B cell (primary cell): ENCODE data around the gene AGL. TPM values are rescaled to one million over a fixed set of nuclear protein-coding genes. Genes with fewer than 3 reads are reported as not detected.

Experiments
- ATAC-seq: fragments of 200-7000 bp; cut with Tn5 transposase; one replicate; pipeline ENCODE4 v1.10.0; 2021; ENCODE audit warnings: low read depth, mild to moderate bottlenecking, moderate number of reproducible peaks, moderate library complexity
- CTCF ChIA-PET: fragments of 350-600 bp; sonication (Branson Sonifier 250); formaldehyde crosslinking; loops from one replicate; lab custom pipeline; 2021; ENCODE audit warnings: antibody characterized with exemption, inconsistent platforms; lab: Charles Lee
- POLR2A ChIA-PET: fragments of 350-600 bp; sonication (Branson Sonifier 250); formaldehyde crosslinking; loops from one replicate; lab custom pipeline; 2021; ENCODE audit warnings: antibody characterized with exemption; lab: Charles Lee
- DNase-seq: peaks from one replicate; pipeline ENCODE4 v3.0.0; 2013
- H2AFZ ChIP-seq: 2 replicates; pipeline ENCODE4 v1.6.1; 2012; ENCODE audit warnings: mild to moderate bottlenecking, low read depth, low read length; ENCODE audit not compliant: insufficient read depth, poor library complexity, severe bottlenecking
- H3K27ac ChIP-seq, 2 donors: 1 replicate in 1 of 2; 2 replicates in 1 of 2; pipeline ENCODE4 v1.5.1; 2012 to 2013; ENCODE audit warnings: low read length in 2 of 2, mild to moderate bottlenecking in 2 of 2, moderate library complexity in 1 of 2
- H3K27me3 ChIP-seq, 4 experiments: fragments of 200-600 bp in 1 of 4; sonication (generic) in 1 of 4; replicated peaks in 1 of 4; 1 replicate in 2 of 4; 2 replicates in 2 of 4; pipeline versions ENCODE4 v1.6.1 to v1.7.0; 2013 to 2016; ENCODE audit warnings: low read length in 3 of 4, mild to moderate bottlenecking in 2 of 4, mixed read lengths in 1 of 4, moderate library complexity in 1 of 4; ENCODE audit not compliant: insufficient read depth in 4 of 4, control insufficient read depth in 3 of 4; ENCODE audit errors: control extremely low read depth in 1 of 4
- H3K36me3 ChIP-seq, 2 experiments: replicated peaks in 1 of 2; 1 replicate in 1 of 2; 2 replicates in 1 of 2; pipeline versions ENCODE4 v1.6.1 to v1.7.1; 2013; ENCODE audit warnings: low read length in 1 of 2; ENCODE audit not compliant: insufficient read depth in 2 of 2, control insufficient read depth in 1 of 2; ENCODE audit errors: control extremely low read depth in 1 of 2, extremely low read depth in 1 of 2
- H3K4me1 ChIP-seq, 2 donors: fragments of 200-600 bp in 1 of 2; sonication (generic) in 1 of 2; 1 replicate in 1 of 2; 2 replicates in 1 of 2; pipeline versions ENCODE4 v1.5.1 to v1.6.1; 2013 to 2017; ENCODE audit warnings: low read length in 2 of 2; ENCODE audit not compliant: control insufficient read depth in 2 of 2, insufficient read depth in 2 of 2
- H3K4me2 ChIP-seq: replicated peaks from 2 replicates; pipeline ENCODE3; 2012; ENCODE audit warnings: mild to moderate bottlenecking, low read depth, low read length; ENCODE audit not compliant: poor library complexity, severe bottlenecking
- H3K4me3 ChIP-seq, 5 experiments: fragments of 200-600 bp in 1 of 5; sonication (generic) in 1 of 5; 1 replicate in 3 of 5; 2 replicates in 2 of 5; pipeline versions ENCODE4 v1.5.1 to v1.7.0; 2011 to 2016; ENCODE audit warnings: low read length in 4 of 5, mild to moderate bottlenecking in 4 of 5, low read depth in 2 of 5, control low read depth in 1 of 5, moderate library complexity in 1 of 5; ENCODE audit not compliant: insufficient read depth in 1 of 5; ENCODE audit errors: control extremely low read depth in 1 of 5, extremely low read depth in 1 of 5
- H3K79me2 ChIP-seq: fragments of 200-600 bp; sonication (generic); one replicate; pipeline ENCODE4 v1.6.0; 2016; ENCODE audit warnings: low read length; ENCODE audit not compliant: control insufficient read depth, insufficient read depth
- H3K9ac ChIP-seq: fragments of 200-600 bp; sonication (generic); 2 replicates; pipeline ENCODE4 v1.6.1; 2017; ENCODE audit warnings: mild to moderate bottlenecking, low read length, moderate library complexity
- H3K9me3 ChIP-seq, 3 donors: one replicate each; pipeline versions ENCODE4 v1.6.1 to v1.7.1; 2013; ENCODE audit warnings: low read length in 2 of 3; ENCODE audit not compliant: control insufficient read depth in 2 of 3, insufficient read depth in 1 of 3; ENCODE audit errors: control extremely low read depth in 1 of 3
- H4K20me1 ChIP-seq: 2 replicates; pipeline ENCODE4 v1.6.0; 2012; ENCODE audit warnings: mild to moderate bottlenecking, low read length; ENCODE audit not compliant: insufficient read depth, control insufficient read depth, poor library complexity, severe bottlenecking
- H3K27ac Mint-ChIP-seq: one replicate; pipeline ENCODE4 v1.8.0; 2021; ENCODE audit warnings: mixed read lengths
- H3K27me3 Mint-ChIP-seq: one replicate; pipeline ENCODE4 v1.8.0; 2021; ENCODE audit warnings: mixed read lengths
- H3K4me1 Mint-ChIP-seq: one replicate; pipeline ENCODE4 v1.8.0; 2021; ENCODE audit warnings: mixed read lengths
- H3K4me3 Mint-ChIP-seq: one replicate; pipeline ENCODE4 v1.8.0; 2021; ENCODE audit warnings: mixed read lengths
- H3K9me3 Mint-ChIP-seq: one replicate; pipeline ENCODE4 v1.8.0; 2022; ENCODE audit warnings: mixed read lengths; ENCODE audit not compliant: insufficient read depth
- CTCF ChIP-seq: fragments of 200-600 bp; IDR thresholded peaks from one replicate; pipeline ENCODE4 v1.8.0; 2022; ENCODE audit warnings: antibody characterized with exemption, mild to moderate bottlenecking
- EZH2 ChIP-seq: IDR thresholded peaks from 2 replicates; pipeline ENCODE4 v1.6.1; 2012; ENCODE audit warnings: borderline replicate concordance, low read depth, mild to moderate bottlenecking, moderate library complexity, low read length; ENCODE audit not compliant: insufficient read depth, poor library complexity, severe bottlenecking
- WGBS: methylation state at CpG from one replicate; pipeline ENCODE4 v1.1.5; 2013; ENCODE audit warnings: missing lambda C conversion rate; ENCODE audit not compliant: insufficient coverage; 5-methylcytosine and 5-hydroxymethylcytosine counted together
- intact Hi-C: fragments of 100-400 bp; cut with micrococcal nuclease; formaldehyde crosslinking; loops from one replicate; pipeline ENCODE4 v1.10.0; 2022
- polyA plus RNA-seq: library from polyadenylated mRNA; depleted of rRNA; stranded (reverse); fragments of >200 nt; gene quantifications from 2 replicates; pipeline ENCODE4 v1.2.3, GENCODE V29; 2012
- total RNA-seq, 2 donors: library from RNA; stranded (reverse); fragments of 120-200 nt in 1 of 2; gene quantifications; 1 replicate in 1 of 2; 2 replicates in 1 of 2; pipeline versions ENCODE4 v1.2.3 to v1.2.4, GENCODE V29; 2013 to 2022

The AGL gene
- total and polyA plus RNA-seq, 2 donors (not counting 1 experiment from before 2014, with no cell fraction given) = 3.2 to 18.7 TPM

DNA sequence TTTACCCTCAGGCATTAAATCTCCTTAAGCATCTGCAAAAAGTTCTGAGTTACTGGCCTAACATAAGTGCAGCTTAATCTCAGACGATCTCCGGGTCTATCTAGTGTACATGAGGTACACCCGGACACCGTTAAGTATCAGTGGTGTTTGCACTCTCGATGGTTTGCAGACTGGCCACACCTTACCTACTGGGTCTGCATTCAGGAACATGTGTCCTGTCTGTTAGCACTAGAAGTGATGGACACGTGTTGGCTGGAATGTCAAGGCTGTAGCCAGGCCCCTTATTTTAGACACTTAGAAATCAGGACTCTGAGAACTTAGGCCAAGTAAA lies 783 bp upstream of the AGL start:
- no peak for DNase-seq

More for the DNA sequence above, 783 bp upstream of the AGL start:
- Mint-ChIP-seq H3K4me1 (peaks cover 25% of the 10 kb centered on the region), H3K27me3 (no peaks in the 10 kb centered on the region), H3K9me3 (no peaks in the 10 kb centered on the region), H3K27ac (peak overlapping the region; percentile 82), H3K4me3 (peak overlapping the region; percentile 98)
- intact Hi-C loops = loop anchor here (2.0 kb wide), 1 partner anchor 1045 kb away; the partner anchor contains the start of gene EXTL2
- Histone ChIP-seq H3K4me1 (peaks cover 15 to 19% of the 10 kb centered on the region in 2 donors), H3K9me3 (no peaks in the 10 kb centered on the region), H2AFZ (peak overlapping the region; percentile 86), H4K20me1 (no peaks in the 10 kb centered on the region), H3K27ac (peak overlapping the region; percentile 71 to 84), H3K36me3 (peaks cover 0 to 2% of the 10 kb centered on the region in 2 experiments), H3K27me3 (no peaks in the 10 kb centered on the region), H3K79me2 (peaks cover 9% of the 10 kb centered on the region), H3K4me3 (peak overlapping the region; percentile 67 to 89 (median 77)), H3K4me2 (peak overlapping the region; percentile 85), H3K9ac (peak overlapping the region; percentile 82)
- TF ChIP-seq EZH2 (no peak), CTCF (no peak)
- CTCF ChIA-PET = no interaction called here
- WGBS = 78% methylated on average over 6 of the region's 6 CpGs
- ATAC-seq = no peak
- POLR2A ChIA-PET = no interaction called here
